Left renal cortex interstitium (tissue), 4 donors: ENCODE results near the gene RSPRY1. TPM values are rescaled to one million over a fixed set of nuclear protein-coding genes. Genes with fewer than 3 reads are reported as not detected.

ENCODE experiments used
- DNase-seq, 4 donors: peaks; one replicate each; pipeline ENCODE4 v3.0.0-alpha.2; 2013; ENCODE audit warnings: low read depth in 4 of 4, low spot score in 2 of 4, missing footprints in 1 of 4
- polyA plus RNA-seq, 4 donors: library from polyadenylated mRNA; unstranded; fragments of 120-200 nt; gene quantifications; one replicate each; pipeline ENCODE4 v1.2.1, GENCODE V29; 2013; ENCODE audit not compliant: insufficient read length in 4 of 4

Gene RSPRY1
- polyA plus RNA-seq, 4 donors, result 39.7 to 47.8 (median 43.6) TPM

- DNase-seq, result no peak
Observed at GRCh38 chr16:57289391-57290257, 103.5 kb downstream of the RSPRY1 start.

Other genes with a start within 250 kb of the RSPRY1 start
- 10 to 100 TPM in 3 of 4 donors, 1 to 10 TPM in 1; 10.0 to 15.3 (median 11.4) TPM for gene CETP, start 224.4 kb upstream of the RSPRY1 start, polyA plus RNA-seq
- gene NLRC5, start 196.8 kb upstream of the RSPRY1 start, polyA plus RNA-seq, result 1 to 10 TPM; 2.2 to 4.8 (median 3.4) TPM
- 10 to 100 TPM; 32.4 to 40.9 (median 38.8) TPM for gene CPNE2, start 93.7 kb upstream of the RSPRY1 start, polyA plus RNA-seq
- 100 to 1,000 TPM in 3 of 4 donors, 10 to 100 TPM in 1; 81.7 to 137 (median 121) TPM for gene PSME3IP1, start 290 bp upstream of the RSPRY1 start, polyA plus RNA-seq
- gene ARL2BP, start 58.9 kb downstream of the RSPRY1 start, polyA plus RNA-seq, result 10 to 100 TPM; 70.0 to 82.8 (median 77.5) TPM
- gene PLLP, start 98.3 kb downstream of the RSPRY1 start, polyA plus RNA-seq, result 10 to 100 TPM; 18.6 to 33.5 (median 21.6) TPM
- under 1 TPM; 0.04 to 0.19 (median 0.13) TPM for gene CCL22, start 172.5 kb downstream of the RSPRY1 start, polyA plus RNA-seq
- 10 to 100 TPM; 24.6 to 48.4 (median 31.7) TPM for gene CX3CL1, start 186.2 kb downstream of the RSPRY1 start, polyA plus RNA-seq
- gene CCL17, start 218.4 kb downstream of the RSPRY1 start, polyA plus RNA-seq, result under 1 TPM in 1 of 4 donors, not detected in 3; 0.25 TPM